Endothelial cell (in vitro differentiated cells): ENCODE data around the gene RPS21. TPM values are rescaled to one million over a fixed set of nuclear protein-coding genes. Genes with fewer than 3 reads are reported as not detected.

Experiments used
- DNase-seq: peaks from one replicate; pipeline ENCODE4 v3.0.0; 2021; ENCODE audit warnings: low spot score
- H3K27ac Mint-ChIP-seq: one replicate; pipeline ENCODE4 v1.8.0; 2021; ENCODE audit warnings: mixed read lengths, inconsistent platforms; ENCODE audit not compliant: unreplicated experiment
- H3K27me3 Mint-ChIP-seq: one replicate; pipeline ENCODE4 v1.8.0; 2021; ENCODE audit warnings: mild to moderate bottlenecking, moderate library complexity, mixed read lengths, inconsistent platforms; ENCODE audit not compliant: unreplicated experiment
- H3K36me3 Mint-ChIP-seq: one replicate; pipeline ENCODE4 v1.8.0; 2021; ENCODE audit warnings: mild to moderate bottlenecking, low read depth, mixed read lengths, inconsistent platforms; ENCODE audit not compliant: unreplicated experiment
- H3K4me1 Mint-ChIP-seq: one replicate; pipeline ENCODE4 v1.8.0; 2021; ENCODE audit warnings: mild to moderate bottlenecking, mixed read lengths, inconsistent platforms; ENCODE audit not compliant: unreplicated experiment
- H3K4me3 Mint-ChIP-seq: one replicate; pipeline ENCODE4 v1.8.0; 2021; ENCODE audit warnings: mild to moderate bottlenecking, mixed read lengths, inconsistent platforms; ENCODE audit not compliant: unreplicated experiment
- H3K9me3 Mint-ChIP-seq: one replicate; pipeline ENCODE4 v1.8.0; 2021; ENCODE audit warnings: mixed read lengths, inconsistent platforms; ENCODE audit not compliant: unreplicated experiment
- CTCF ChIP-seq: fragments of 200-600 bp; sonication (generic); IDR thresholded peaks from one replicate; pipeline ENCODE4 v1.5.0; 2021; ENCODE audit warnings: antibody characterized with exemption; ENCODE audit not compliant: unreplicated experiment
- total RNA-seq: library from RNA; stranded (reverse); fragmentation: NEBNext Ultra II Directional; extraction: Animal tissue kit (Norgen Biotek cat#: 25700); gene quantifications from one replicate; pipeline ENCODE4 v1.2.1, GENCODE V29; 2021; ENCODE audit not compliant: unreplicated experiment

Gene RPS21
- total RNA-seq, 1 donor from 2014 or later = 1,710 TPM

GRCh38 chr20:62366370-62367135 is 20.4 kb upstream of the RPS21 start:
- peaks cover 9% of the 10 kb centered on the region for H3K27me3 Mint-ChIP-seq

GRCh38 chr20:62367136-62367632 is 19.7 kb upstream of the RPS21 start, which contains the start of gene LAMA5:
Gene LAMA5 (minus strand): TSS chr20:62367312. CDS start chr20:62367245, 67 bp downstream.
- peak; percentile 54 for DNase-seq
- no peak within 1 kb of the TSS for H3K4me3 Mint-ChIP-seq
- no peaks in the 10 kb centered on the region for H3K36me3 Mint-ChIP-seq
- peaks cover 7% of the 10 kb centered on the region for H3K27me3 Mint-ChIP-seq
- H3K4me1 Mint-ChIP-seq = peaks cover 5% of the 10 kb centered on the region
- no peak for TF ChIP-seq CTCF
- H3K9me3 Mint-ChIP-seq = no peaks in the 10 kb centered on the region
- H3K27ac Mint-ChIP-seq = no peak within 1 kb of the TSS

More at GRCh38 chr20:62366370-62367135, 20.4 kb upstream of the RPS21 start:
- H3K4me3 Mint-ChIP-seq = no peak overlapping the region
- no peak for DNase-seq
- H3K9me3 Mint-ChIP-seq = no peaks in the 10 kb centered on the region
- H3K36me3 Mint-ChIP-seq = no peaks in the 10 kb centered on the region
- no peak for TF ChIP-seq CTCF
- H3K27ac Mint-ChIP-seq = no peak overlapping the region
- peaks cover 5% of the 10 kb centered on the region for H3K4me1 Mint-ChIP-seq

DNA sequence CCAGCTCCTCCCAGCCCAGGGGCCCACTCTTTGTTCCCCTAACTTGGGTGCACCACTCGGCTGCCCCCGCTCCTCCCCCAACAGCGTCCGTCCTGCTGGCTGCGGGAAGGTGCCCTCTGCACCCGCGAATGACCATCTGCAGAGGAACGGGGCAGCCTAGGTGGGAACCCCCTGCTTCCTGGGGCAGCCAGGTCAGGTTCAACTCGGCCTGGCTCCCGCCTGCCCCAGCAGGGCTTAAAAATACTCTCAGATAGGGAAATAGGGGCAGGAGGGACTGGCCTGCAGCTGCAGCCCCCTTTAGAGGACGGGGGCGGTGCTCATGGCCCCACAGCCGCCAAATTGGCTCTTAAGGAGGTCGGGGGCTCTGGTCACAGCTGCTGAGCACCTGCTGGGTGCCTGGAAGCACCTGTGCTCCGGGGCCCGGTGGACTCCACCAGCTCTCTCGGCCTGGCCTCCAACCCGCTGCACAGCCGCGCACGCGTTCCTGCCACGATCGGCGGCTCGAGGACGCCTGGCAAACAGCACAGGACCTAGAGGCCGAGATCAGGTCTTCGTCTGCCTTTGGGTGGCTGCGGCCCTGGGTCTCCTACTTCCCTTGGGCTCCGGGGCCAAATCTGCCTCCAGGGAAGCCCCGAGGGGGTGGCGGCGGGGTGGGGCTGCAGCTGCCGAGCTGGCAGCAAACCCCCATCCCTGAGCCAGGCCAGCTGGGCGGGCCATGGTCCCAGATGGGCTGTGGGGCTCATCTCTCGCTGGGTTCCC is 19.1 kb upstream of the RPS21 start:
- DNase-seq = no peak
- Mint-ChIP-seq H3K4me1 (peaks cover 5% of the 10 kb centered on the region), H3K27ac (no peak overlapping the region), H3K27me3 (peaks cover 5% of the 10 kb centered on the region), H3K9me3 (no peaks in the 10 kb centered on the region), H3K4me3 (no peak overlapping the region), H3K36me3 (no peaks in the 10 kb centered on the region)
- TF ChIP-seq CTCF = no peak

DNA sequence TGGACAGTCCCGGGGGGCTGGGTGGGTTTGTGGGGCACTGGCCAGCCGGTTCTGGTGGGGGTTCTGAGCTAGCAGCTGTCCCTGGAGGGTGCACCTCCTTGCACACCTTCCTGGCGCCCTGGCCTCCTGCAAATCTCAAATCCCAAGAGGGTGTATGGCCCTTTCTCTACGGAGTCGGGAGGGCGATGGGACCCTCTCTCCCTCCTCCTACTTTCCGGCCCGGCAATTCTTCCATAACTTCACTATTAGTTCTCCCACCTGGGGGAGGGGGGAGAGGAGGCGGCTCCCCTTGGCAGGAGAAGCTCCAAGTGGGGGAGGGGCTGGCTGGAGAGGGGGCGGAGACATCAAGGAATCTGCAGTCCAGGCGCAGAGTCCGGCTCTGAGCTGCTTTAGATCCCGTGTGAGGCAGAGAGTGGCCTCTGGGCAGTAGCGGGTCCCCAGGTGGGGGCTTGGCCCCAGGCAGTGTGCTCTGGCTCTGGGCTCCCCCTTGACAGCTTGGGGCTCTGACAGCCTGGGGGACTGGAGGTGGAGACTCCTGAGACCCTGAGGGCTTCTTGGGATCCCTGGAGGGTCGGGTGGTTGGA is 18.4 kb upstream of the RPS21 start:
- Mint-ChIP-seq H3K27me3 (peaks cover 8% of the 10 kb centered on the region), H3K27ac (no peak overlapping the region), H3K4me1 (peaks cover 5% of the 10 kb centered on the region), H3K36me3 (no peaks in the 10 kb centered on the region), H3K4me3 (no peak overlapping the region), H3K9me3 (no peaks in the 10 kb centered on the region)
- DNase-seq = no peak
- TF ChIP-seq CTCF = no peak
